CD14-positive monocyte (primary cell): ENCODE results near the gene CENPV. TPM values are rescaled to one million over a fixed set of nuclear protein-coding genes. Genes with fewer than 3 reads are reported as not detected.

ENCODE experiments used
- DNase-seq, 3 donors: peaks; one replicate each; pipeline ENCODE4 v3.0.0-alpha.2; 2011 to 2022
- H2AFZ ChIP-seq: 2 replicates; pipeline ENCODE4 v1.6.0; 2012; ENCODE audit warnings: mild to moderate bottlenecking, low read depth, low read length, inconsistent platforms; ENCODE audit not compliant: insufficient read depth, poor library complexity, severe bottlenecking
- H3K27ac ChIP-seq, 2 donors: 1 replicate in 1 of 2; 2 replicates in 1 of 2; pipeline ENCODE4 v1.5.1; 2012 to 2013; ENCODE audit warnings: low read length in 2 of 2, control low read depth in 1 of 2, inconsistent platforms in 1 of 2, low read depth in 1 of 2, mild to moderate bottlenecking in 1 of 2
- H3K27me3 ChIP-seq, 2 donors: one replicate each; pipeline versions ENCODE4 v1.6.0 to v1.6.1; 2011 to 2013; ENCODE audit warnings: low read length in 2 of 2; ENCODE audit not compliant: control insufficient read depth in 2 of 2, insufficient read depth in 2 of 2
- H3K36me3 ChIP-seq, 2 donors: replicated peaks in 1 of 2; 1 replicate in 1 of 2; 2 replicates in 1 of 2; pipeline versions ENCODE4 v1.5.1 to v1.6.1; 2012 to 2013; ENCODE audit warnings: low read length in 2 of 2, control low read depth in 1 of 2, inconsistent platforms in 1 of 2, mild to moderate bottlenecking in 1 of 2; ENCODE audit not compliant: insufficient read depth in 2 of 2, control insufficient read depth in 1 of 2
- H3K4me1 ChIP-seq, 2 donors: 1 replicate in 1 of 2; 2 replicates in 1 of 2; pipeline versions ENCODE4 v1.5.1 to v1.6.1; 2012 to 2013; ENCODE audit warnings: low read length in 2 of 2, control low read depth in 1 of 2, inconsistent platforms in 1 of 2, mild to moderate bottlenecking in 1 of 2, moderate library complexity in 1 of 2; ENCODE audit not compliant: insufficient read depth in 2 of 2, control insufficient read depth in 1 of 2
- H3K4me2 ChIP-seq: replicated peaks from 2 replicates; pipeline ENCODE3; 2012; ENCODE audit warnings: low read length, moderate library complexity, mild to moderate bottlenecking; ENCODE audit not compliant: poor library complexity, severe bottlenecking; ENCODE audit errors: extremely low read depth
- H3K4me3 ChIP-seq, 3 experiments: fragments of 200-600 bp in 1 of 3; sonication (generic) in 1 of 3; replicated peaks in 1 of 3; 1 replicate in 2 of 3; 2 replicates in 1 of 3; pipeline ENCODE4 v1.5.1; 2011 to 2013; ENCODE audit warnings: low read length in 3 of 3, mild to moderate bottlenecking in 3 of 3, control low read depth in 2 of 3, low read depth in 2 of 3, inconsistent platforms in 1 of 3, moderate library complexity in 1 of 3
- H3K79me2 ChIP-seq: 2 replicates; pipeline ENCODE4 v1.6.0; 2012; ENCODE audit warnings: mild to moderate bottlenecking, control low read depth, inconsistent platforms, low read length, moderate library complexity; ENCODE audit not compliant: insufficient read depth
- H3K9ac ChIP-seq: 2 replicates; pipeline ENCODE4 v1.6.0; 2017; ENCODE audit warnings: low read length, mild to moderate bottlenecking; ENCODE audit not compliant: insufficient read depth, poor library complexity, severe bottlenecking
- H3K9me3 ChIP-seq, 2 donors: replicated peaks in 1 of 2; 1 replicate in 1 of 2; 2 replicates in 1 of 2; pipeline versions ENCODE4 v1.5.1 to v1.6.1; 2012 to 2013; ENCODE audit warnings: low read length in 2 of 2, control low read depth in 1 of 2; ENCODE audit not compliant: control insufficient read depth in 1 of 2, insufficient read depth in 1 of 2
- H4K20me1 ChIP-seq: 2 replicates; pipeline ENCODE4 v1.6.0; 2012; ENCODE audit warnings: mild to moderate bottlenecking, low read length, control low read depth, moderate library complexity; ENCODE audit not compliant: insufficient read depth
- H3K27ac Mint-ChIP-seq, 7 donors: one replicate each; pipeline ENCODE4 v1.8.0; 2020; ENCODE audit warnings: mild to moderate bottlenecking in 7 of 7, mixed read lengths in 7 of 7, moderate library complexity in 6 of 7, inconsistent platforms in 2 of 7
- H3K27me3 Mint-ChIP-seq, 3 donors: one replicate each; pipeline ENCODE4 v1.8.0; 2021 to 2022; ENCODE audit warnings: low read depth in 3 of 3, mild to moderate bottlenecking in 3 of 3, mixed read lengths in 3 of 3, moderate library complexity in 3 of 3, inconsistent platforms in 1 of 3
- H3K36me3 Mint-ChIP-seq, 2 donors: one replicate each; pipeline ENCODE4 v1.8.0; 2020; ENCODE audit warnings: mixed read lengths in 2 of 2, inconsistent platforms in 1 of 2, mild to moderate bottlenecking in 1 of 2
- H3K4me1 Mint-ChIP-seq: one replicate; pipeline ENCODE4 v1.8.0; 2020; ENCODE audit warnings: mild to moderate bottlenecking, mixed read lengths
- H3K4me3 Mint-ChIP-seq, 2 donors: one replicate each; pipeline ENCODE4 v1.8.0; 2020; ENCODE audit warnings: mild to moderate bottlenecking in 2 of 2, mixed read lengths in 2 of 2, moderate library complexity in 1 of 2
- H3K9me3 Mint-ChIP-seq, 7 donors: one replicate each; pipeline ENCODE4 v1.8.0; 2020 to 2022; ENCODE audit warnings: mixed read lengths in 7 of 7, mild to moderate bottlenecking in 6 of 7, moderate library complexity in 6 of 7, inconsistent platforms in 2 of 7
- CTCF ChIP-seq: fragments of 200-600 bp; IDR thresholded peaks from one replicate; pipeline ENCODE4 v1.8.0; 2022; ENCODE audit warnings: antibody characterized with exemption, mild to moderate bottlenecking
- WGBS: methylation state at CpG from one replicate; pipeline ENCODE4 v1.1.5; 2013; ENCODE audit warnings: missing lambda C conversion rate; ENCODE audit not compliant: insufficient coverage; 5-methylcytosine and 5-hydroxymethylcytosine counted together
- intact Hi-C, 2 donors: fragments of 100-400 bp; cut with micrococcal nuclease; formaldehyde crosslinking; loops; one replicate each; pipeline versions ENCODE4 v1.15.0 to v1.15.1; 2023
- polyA plus RNA-seq, 3 donors: library from polyadenylated mRNA; depleted of rRNA in 1 of 3; unstranded in 2 of 3; stranded (reverse) in 1 of 3; fragments of 300-500 nt in 2 of 3; fragments of >200 nt in 1 of 3; fragmentation: Illumina TruSeq in 2 of 3; gene quantifications; 1 replicate in 2 of 3; 2 replicates in 1 of 3; pipeline ENCODE4 v1.2.3, GENCODE V29; 2012 to 2021

The CENPV gene
- polyA plus RNA-seq, 3 donors: 0.50 to 1.1 (median 0.80) TPM

- H3K36me3 ChIP-seq: no peaks in the 10 kb centered on the region
- H3K27ac Mint-ChIP-seq: peak overlapping the region in 1 of 7 donors; percentile 37
- no peak overlapping the region for H3K4me3 Mint-ChIP-seq
- no peak overlapping the region for H3K4me3 ChIP-seq
- H3K4me1 ChIP-seq: no peaks in the 10 kb centered on the region
- no peak for TF ChIP-seq CTCF
- no peak overlapping the region for H3K4me2 ChIP-seq
- no peaks in the 10 kb centered on the region for H4K20me1 ChIP-seq
- no peaks in the 10 kb centered on the region for H3K4me1 Mint-ChIP-seq
- no peak overlapping the region for H2AFZ ChIP-seq
- H3K27me3 ChIP-seq: no peaks in the 10 kb centered on the region
- DNase-seq: no peak
- no peaks in the 10 kb centered on the region for H3K79me2 ChIP-seq
- H3K36me3 Mint-ChIP-seq: peaks cover 12 to 22% of the 10 kb centered on the region in 2 donors
- no CpG with 5 or more reads among the region's 8 CpGs for WGBS
- intact Hi-C loops: no loop called here
- peaks cover 0 to 3% (median 0%) of the 10 kb centered on the region in 7 donors for H3K9me3 Mint-ChIP-seq
- H3K27me3 Mint-ChIP-seq: no peaks in the 10 kb centered on the region
- H3K9me3 ChIP-seq: no peaks in the 10 kb centered on the region
- H3K27ac ChIP-seq: no peak overlapping the region
- no peak overlapping the region for H3K9ac ChIP-seq
These were observed 47.1 kb downstream of the CENPV start for GRCh38 chr17:16306211-16306610.

- no peak overlapping the region for H3K27ac ChIP-seq
- intact Hi-C loops: no loop called here
- no peaks in the 10 kb centered on the region for H4K20me1 ChIP-seq
- H3K4me3 ChIP-seq: no peak overlapping the region
- Mint-ChIP-seq H3K9me3 (peaks cover 0 to 3% (median 0%) of the 10 kb centered on the region in 7 donors), H3K4me3 (no peak overlapping the region), H3K27ac (peak overlapping the region in 1 of 7 donors; percentile 16), H3K36me3 (peaks cover 14 to 24% of the 10 kb centered on the region in 2 donors), H3K27me3 (no peaks in the 10 kb centered on the region), H3K4me1 (no peaks in the 10 kb centered on the region)
- H3K4me2 ChIP-seq: no peak overlapping the region
- TF ChIP-seq CTCF: peak; percentile 30
- no peaks in the 10 kb centered on the region for H3K79me2 ChIP-seq
- no peaks in the 10 kb centered on the region for H3K4me1 ChIP-seq
- WGBS: no CpG with 5 or more reads among the region's 3 CpGs
- H2AFZ ChIP-seq: no peak overlapping the region
- no peak for DNase-seq
- H3K27me3 ChIP-seq: no peaks in the 10 kb centered on the region
- H3K9ac ChIP-seq: no peak overlapping the region
- no peaks in the 10 kb centered on the region for H3K36me3 ChIP-seq
- no peaks in the 10 kb centered on the region for H3K9me3 ChIP-seq
These were observed 48.4 kb downstream of the CENPV start for GRCh38 chr17:16304830-16305229.
